Loucy (cell line): ENCODE data around the gene GRIPAP1.

Experiments
- H2AFZ ChIP-seq: fragments of 200-600 bp; sonication (generic); 2 replicates; pipeline ENCODE4 v1.6.0; 2016; ENCODE audit warnings: antibody characterized with exemption, mild to moderate bottlenecking, low read length, moderate library complexity
- H3F3A ChIP-seq: fragments of 200-600 bp; 2 replicates; pipeline ENCODE4 v1.6.0; 2016; ENCODE audit warnings: antibody characterized with exemption, low read depth, mild to moderate bottlenecking
- H3K27me3 ChIP-seq: fragments of 200-600 bp; sonication (generic); 2 replicates; pipeline ENCODE4 v1.6.1; 2014; ENCODE audit warnings: low read length, mild to moderate bottlenecking; ENCODE audit not compliant: insufficient read depth, poor library complexity, severe bottlenecking
- H3K36me3 ChIP-seq: fragments of 200-600 bp; sonication (generic); 2 replicates; pipeline ENCODE4 v1.6.1; 2016; ENCODE audit warnings: low read length; ENCODE audit not compliant: insufficient read depth
- H3K4me1 ChIP-seq: fragments of 200-600 bp; sonication (generic); 2 replicates; pipeline ENCODE4 v1.5.1; 2014; ENCODE audit warnings: low read length, mild to moderate bottlenecking; ENCODE audit not compliant: insufficient read depth, poor library complexity, severe bottlenecking
- H3K4me2 ChIP-seq: fragments of 200-600 bp; sonication (generic); 2 replicates; pipeline ENCODE4 v1.6.0; 2014; ENCODE audit warnings: antibody characterized with exemption, low read length, low read depth, mild to moderate bottlenecking; ENCODE audit not compliant: poor library complexity, severe bottlenecking
- H3K4me3 ChIP-seq: fragments of 200-600 bp; sonication (generic); 2 replicates; pipeline ENCODE4 v1.5.1; 2014; ENCODE audit warnings: low read length, mild to moderate bottlenecking, mixed read lengths; ENCODE audit not compliant: poor library complexity, severe bottlenecking
- H3K79me2 ChIP-seq: fragments of 200-600 bp; sonication (generic); 2 replicates; pipeline ENCODE4 v1.6.1; 2014; ENCODE audit warnings: low read length; ENCODE audit not compliant: insufficient read depth
- H3K9ac ChIP-seq: fragments of 200-600 bp; sonication (generic); 2 replicates; pipeline ENCODE4 v1.6.0; 2014; ENCODE audit warnings: mild to moderate bottlenecking, low read depth, low read length, moderate library complexity; ENCODE audit not compliant: poor library complexity, severe bottlenecking
- H3K9me2 ChIP-seq: fragments of 200-600 bp; sonication (generic); replicated peaks from 2 replicates; pipeline ENCODE4 v1.6.1; 2016; ENCODE audit warnings: low read depth, low read length, mixed read lengths
- H3K9me3 ChIP-seq: fragments of 200-600 bp; sonication (generic); 2 replicates; pipeline ENCODE4 v1.6.1; 2014; ENCODE audit warnings: mild to moderate bottlenecking, antibody characterized with exemption, low read length, low read depth; ENCODE audit not compliant: insufficient read depth
- H4K20me1 ChIP-seq: fragments of 200-600 bp; sonication (generic); 2 replicates; pipeline ENCODE4 v1.6.0; 2014; ENCODE audit warnings: antibody characterized with exemption, low read length, mild to moderate bottlenecking; ENCODE audit not compliant: insufficient read depth, poor library complexity, severe bottlenecking
- CTCF ChIP-seq: fragments of 200-600 bp; sonication (generic); conservative IDR thresholded peaks from 2 replicates; pipeline ENCODE4 v1.5.1; 2014; ENCODE audit warnings: mild to moderate bottlenecking, antibody characterized with exemption, low read length
- EZH2phosphoT487 ChIP-seq: fragments of 200-600 bp; IDR thresholded peaks from 2 replicates; pipeline ENCODE4 v1.6.1; 2018; ENCODE audit warnings: antibody characterized with exemption, mild to moderate bottlenecking, moderate library complexity, borderline replicate concordance

The GRIPAP1 gene

DNA sequence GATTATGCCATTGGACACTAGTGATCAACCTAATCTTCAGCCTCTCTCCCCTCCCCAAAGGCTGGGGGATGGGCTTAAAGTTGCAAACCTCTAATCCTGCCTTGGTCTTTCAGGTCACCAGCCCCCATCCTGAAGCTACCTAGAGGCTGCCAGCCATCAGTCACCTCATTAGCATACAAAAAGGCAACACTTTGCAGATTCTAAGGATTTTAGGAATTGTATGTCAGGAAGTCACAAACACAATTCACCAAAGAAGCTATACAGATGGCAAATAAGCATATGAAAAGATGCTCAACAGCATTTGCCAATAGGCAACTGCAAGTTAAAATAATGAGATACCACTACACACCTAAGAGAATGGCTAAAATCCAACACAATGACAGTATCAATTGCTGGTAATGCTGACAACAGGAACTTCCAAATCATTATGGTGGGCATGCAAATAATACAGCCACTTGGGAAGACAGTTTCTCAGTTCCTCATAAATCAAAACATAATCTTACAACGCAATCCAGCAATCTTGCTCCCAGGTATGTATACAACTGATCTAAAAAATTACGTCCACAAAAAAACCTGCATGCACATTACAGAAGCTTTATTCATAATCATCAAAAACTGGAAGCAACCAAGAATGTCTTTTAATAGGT lies 74.2 kb downstream of the GRIPAP1 start:
- Histone ChIP-seq H3K9me2 (no peaks in the 10 kb centered on the region), H3K9me3 (no peaks in the 10 kb centered on the region), H3K4me2 (no peak overlapping the region), H3K36me3 (peaks cover 31% of the 10 kb centered on the region; the same call in 1 of the 2 replicates), H3F3A (no peaks in the 10 kb centered on the region), H3K79me2 (no peaks in the 10 kb centered on the region), H3K4me3 (no peak overlapping the region), H3K4me1 (no peaks in the 10 kb centered on the region), H4K20me1 (no peaks in the 10 kb centered on the region), H3K9ac (no peak overlapping the region), H3K27me3 (no peaks in the 10 kb centered on the region), H2AFZ (no peak overlapping the region)
- TF ChIP-seq CTCF (no peak), EZH2phosphoT487 (no peak)

DNA sequence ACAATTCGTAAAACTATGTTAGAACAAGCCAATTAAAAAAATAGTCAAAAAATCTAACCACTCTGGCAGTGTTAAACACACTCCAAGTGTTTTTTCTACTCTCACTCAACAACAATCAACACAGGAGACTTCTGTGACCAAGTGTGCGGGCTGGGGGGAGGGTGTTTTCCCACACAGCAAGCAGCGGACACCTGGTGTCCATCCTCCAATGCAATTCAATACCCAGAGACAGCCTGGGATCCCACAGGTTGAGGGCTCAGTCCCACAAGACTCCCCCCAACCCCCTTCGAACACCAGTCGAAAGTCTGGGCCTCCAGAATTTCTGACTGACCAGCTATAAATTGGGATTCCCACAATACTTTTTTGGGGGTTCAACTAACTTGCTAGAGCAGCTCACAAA lies 74.9 kb downstream of the GRIPAP1 start:
- no peak overlapping the region for H3K4me2 ChIP-seq
- no peaks in the 10 kb centered on the region for H3F3A ChIP-seq
- no peaks in the 10 kb centered on the region for H3K79me2 ChIP-seq
- H4K20me1 ChIP-seq, result no peaks in the 10 kb centered on the region
- H3K27me3 ChIP-seq, result no peaks in the 10 kb centered on the region
- H3K4me3 ChIP-seq, result no peak overlapping the region
- peaks cover 33% of the 10 kb centered on the region; the same call in 1 of the 2 replicates for H3K36me3 ChIP-seq
- no peaks in the 10 kb centered on the region for H3K4me1 ChIP-seq
- no peak overlapping the region for H3K9ac ChIP-seq
- no peak for TF ChIP-seq CTCF
- no peak for TF ChIP-seq EZH2phosphoT487
- no peak overlapping the region for H2AFZ ChIP-seq
- H3K9me3 ChIP-seq, result no peaks in the 10 kb centered on the region
- H3K9me2 ChIP-seq, result no peaks in the 10 kb centered on the region

DNA sequence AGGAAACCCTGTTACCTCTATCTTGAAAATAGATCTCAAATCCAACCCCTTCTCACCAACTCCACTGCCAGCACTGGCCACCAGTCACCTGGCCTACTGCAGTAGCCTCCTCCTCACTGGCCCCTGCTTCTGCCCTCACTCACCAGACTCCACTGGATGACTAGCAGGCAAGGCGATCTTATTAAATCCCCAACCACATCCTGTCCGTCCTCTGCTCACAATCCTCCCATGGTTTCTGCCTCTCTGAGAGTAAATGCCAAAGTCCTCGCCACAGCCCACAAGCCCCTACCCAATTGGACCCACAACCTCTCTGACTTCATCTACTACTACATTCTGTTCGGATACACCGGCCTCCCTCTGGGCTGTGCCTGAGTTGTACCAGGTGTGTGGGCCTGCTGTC lies 77.8 kb downstream of the GRIPAP1 start:
- peaks cover 23% of the 10 kb centered on the region; the same call in 1 of the 2 replicates for H3K36me3 ChIP-seq
- no peaks in the 10 kb centered on the region for H3K9me3 ChIP-seq

More for the DNA sequence above, 77.8 kb downstream of the GRIPAP1 start:
- TF ChIP-seq EZH2phosphoT487 (no peak), CTCF (no peak)
- Histone ChIP-seq H3K27me3 (no peaks in the 10 kb centered on the region), H4K20me1 (no peaks in the 10 kb centered on the region), H3F3A (no peaks in the 10 kb centered on the region), H2AFZ (no peak overlapping the region), H3K4me1 (peaks cover 9% of the 10 kb centered on the region), H3K9ac (no peak overlapping the region), H3K4me3 (no peak overlapping the region), H3K4me2 (no peak overlapping the region), H3K9me2 (no peaks in the 10 kb centered on the region), H3K79me2 (no peaks in the 10 kb centered on the region)
